Aorta (tissue), 5 donors: ENCODE measurements around the gene GAB2. TPM values are rescaled to one million over a fixed set of nuclear protein-coding genes. Genes with fewer than 3 reads are reported as not detected.

ENCODE experiments used
- ATAC-seq: fragments of 200-7000 bp; cut with Tn5 transposase; one replicate; pipeline ENCODE4 v1.9.1; 2022; ENCODE audit warnings: moderate library complexity; ENCODE audit not compliant: low FRiP score
- DNase-seq, 2 donors: peaks; one replicate each; pipeline ENCODE4 v3.0.0-alpha.2; 2020
- H3K27ac ChIP-seq, 2 donors: one replicate each; pipeline ENCODE4 v1.5.1; 2013; ENCODE audit warnings: low read length in 2 of 2, mild to moderate bottlenecking in 2 of 2, moderate library complexity in 2 of 2, control low read depth in 1 of 2, inconsistent platforms in 1 of 2, low read depth in 1 of 2
- H3K27me3 ChIP-seq, 2 donors: one replicate each; pipeline ENCODE4 v1.6.1; 2013; ENCODE audit warnings: control low read depth in 1 of 2, low read length in 1 of 2, mild to moderate bottlenecking in 1 of 2, moderate library complexity in 1 of 2; ENCODE audit not compliant: insufficient read depth in 2 of 2, control insufficient read depth in 1 of 2
- H3K36me3 ChIP-seq, 2 donors: one replicate each; pipeline ENCODE4 v1.6.1; 2013; ENCODE audit warnings: control low read depth in 1 of 2, low read length in 1 of 2, mild to moderate bottlenecking in 1 of 2; ENCODE audit not compliant: insufficient read depth in 2 of 2, control insufficient read depth in 1 of 2
- H3K4me1 ChIP-seq, 2 donors: one replicate each; pipeline ENCODE4 v1.6.1; 2013; ENCODE audit warnings: low read length in 2 of 2, control low read depth in 1 of 2, mild to moderate bottlenecking in 1 of 2, moderate library complexity in 1 of 2; ENCODE audit not compliant: insufficient read depth in 2 of 2, control insufficient read depth in 1 of 2
- H3K4me3 ChIP-seq, 2 donors: one replicate each; pipeline ENCODE4 v1.5.1; 2013; ENCODE audit warnings: low read length in 2 of 2, control low read depth in 1 of 2, mild to moderate bottlenecking in 1 of 2
- H3K9me3 ChIP-seq: one replicate; pipeline ENCODE4 v1.6.1; 2013; ENCODE audit warnings: mild to moderate bottlenecking, low read length; ENCODE audit not compliant: control insufficient read depth
- WGBS, 2 donors: extraction: QIAGEN DNeasy Blood & Tissue Kit; methylation state at CpG; one replicate each; pipeline ENCODE4 v1.1.7; 2013; 5-methylcytosine and 5-hydroxymethylcytosine counted together
- intact Hi-C, 2 donors: fragments of 100-400 bp; cut with DNase I; formaldehyde crosslinking; loops; one replicate each; pipeline versions ENCODE4 v1.14.2 to v1.15.0; 2022
- polyA plus RNA-seq, 2 donors: library from polyadenylated mRNA; stranded (reverse); fragments of 200-250 nt; gene quantifications; one replicate each; pipeline ENCODE4 v1.2.3, GENCODE V29; 2013
- total RNA-seq, 2 donors: library from RNA; stranded (reverse); fragmentation: NEBNext Ultra II Directional; extraction: Animal tissue kit (Norgen Biotek cat#: 25700); gene quantifications; one replicate each; pipeline ENCODE4 v1.2.1, GENCODE V29; 2021
- donor health status: healthy with polysubstance abuse.
- donor health status: Bipolar disorder and iron deficiency.
- donor health status: DM: no; HTN: no; CAD: no.
- donor health status: DM: no; HTN: no; CAD: no.
- donor health status: DM: yes; HTN: yes; CAD: no.

GAB2 gene
- total and polyA plus RNA-seq, 4 donors = 19.3 to 82.6 (median 55.2) TPM

GRCh38 chr11:78336877-78337553 is 80.6 kb downstream of the GAB2 start:
- H3K36me3 ChIP-seq = no peaks in the 10 kb centered on the region
- H3K27ac ChIP-seq = no peak overlapping the region
- H3K27me3 ChIP-seq = no peaks in the 10 kb centered on the region
- ATAC-seq (peak; percentile 26), DNase-seq (no peak)
- intact Hi-C loops = no loop called here
- no peak overlapping the region for H3K4me3 ChIP-seq
- H3K9me3 ChIP-seq = no peaks in the 10 kb centered on the region
- 48 to 53% methylated on average over 4 of the region's 4 CpGs for WGBS, 2 donors
- H3K4me1 ChIP-seq = peaks cover 2 to 19% of the 10 kb centered on the region in 2 donors

GRCh38 chr11:78334109-78334508 is 83.5 kb downstream of the GAB2 start:
- DNase-seq (no peak), ATAC-seq (no peak)
- Histone ChIP-seq H3K36me3 (no peaks in the 10 kb centered on the region), H3K4me1 (peaks cover 2 to 10% of the 10 kb centered on the region in 2 donors), H3K4me3 (no peak overlapping the region), H3K27me3 (no peaks in the 10 kb centered on the region), H3K27ac (no peak overlapping the region), H3K9me3 (no peaks in the 10 kb centered on the region)
- intact Hi-C loops = no loop called here

GRCh38 chr11:78332872-78333271 is 84.7 kb downstream of the GAB2 start:
- Histone ChIP-seq H3K27me3 (no peaks in the 10 kb centered on the region), H3K4me3 (no peak overlapping the region), H3K9me3 (no peaks in the 10 kb centered on the region), H3K36me3 (no peaks in the 10 kb centered on the region), H3K27ac (no peak overlapping the region), H3K4me1 (peaks cover under 1 to 2% of the 10 kb centered on the region in 2 donors)
- DNase-seq = no peak
- intact Hi-C loops = no loop called here
- no peak for ATAC-seq
- 59 to 70% methylated on average over 1 of the region's 1 CpG for WGBS, 2 donors

- WGBS, 2 donors = 69 to 70% methylated on average over 1 of the region's 1 CpG
- H3K27ac ChIP-seq = no peak overlapping the region
- H3K4me3 ChIP-seq = no peak overlapping the region
- no peaks in the 10 kb centered on the region for H3K36me3 ChIP-seq
- intact Hi-C loops = no loop called here
- ATAC-seq = no peak
- H3K9me3 ChIP-seq = no peaks in the 10 kb centered on the region
- no peak for DNase-seq
- H3K4me1 ChIP-seq = no peaks in the 10 kb centered on the region
- no peaks in the 10 kb centered on the region for H3K27me3 ChIP-seq
Measured at GRCh38 chr11:78332174-78332866, 85.3 kb downstream of the GAB2 start.

GRCh38 chr11:78331711-78332110 is 85.9 kb downstream of the GAB2 start:
- DNase-seq = no peak
- H3K4me3 ChIP-seq = no peak overlapping the region
- no peaks in the 10 kb centered on the region for H3K27me3 ChIP-seq
- no peak overlapping the region for H3K27ac ChIP-seq
- no peak for ATAC-seq
- no peaks in the 10 kb centered on the region for H3K9me3 ChIP-seq
- intact Hi-C loops = no loop called here
- 78 to 79% methylated on average over 3 of the region's 3 CpGs for WGBS, 2 donors
- no peaks in the 10 kb centered on the region for H3K36me3 ChIP-seq
- H3K4me1 ChIP-seq = no peaks in the 10 kb centered on the region

DNA sequence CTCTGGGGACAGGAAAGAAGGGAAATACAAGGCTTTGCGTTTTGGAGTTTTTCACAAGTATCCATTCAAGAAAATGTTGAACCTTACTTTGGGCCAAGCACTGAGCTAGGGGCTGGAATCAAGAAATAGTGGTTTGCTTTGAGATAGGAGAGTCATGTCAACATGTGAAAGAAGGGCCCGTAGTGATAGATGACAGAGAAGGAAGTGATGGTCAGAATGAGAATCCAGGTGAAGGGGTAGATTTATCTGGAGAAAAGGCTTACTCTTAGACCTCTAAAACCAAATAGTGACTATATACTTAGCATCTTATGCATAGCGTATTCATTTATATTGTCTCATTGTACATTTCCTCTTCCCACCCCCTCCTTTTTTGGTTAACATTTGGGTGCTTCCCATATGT is 87.3 kb downstream of the GAB2 start:
- no peak overlapping the region for H3K4me3 ChIP-seq
- no peaks in the 10 kb centered on the region for H3K4me1 ChIP-seq
- H3K36me3 ChIP-seq = no peaks in the 10 kb centered on the region
- no peaks in the 10 kb centered on the region for H3K27me3 ChIP-seq
- no peak overlapping the region for H3K27ac ChIP-seq
- no peak for DNase-seq
- ATAC-seq = no peak
- WGBS, 2 donors = 59 to 70% methylated on average over 3 of the region's 3 CpGs
- intact Hi-C loops = no loop called here
- H3K9me3 ChIP-seq = no peaks in the 10 kb centered on the region

DNA sequence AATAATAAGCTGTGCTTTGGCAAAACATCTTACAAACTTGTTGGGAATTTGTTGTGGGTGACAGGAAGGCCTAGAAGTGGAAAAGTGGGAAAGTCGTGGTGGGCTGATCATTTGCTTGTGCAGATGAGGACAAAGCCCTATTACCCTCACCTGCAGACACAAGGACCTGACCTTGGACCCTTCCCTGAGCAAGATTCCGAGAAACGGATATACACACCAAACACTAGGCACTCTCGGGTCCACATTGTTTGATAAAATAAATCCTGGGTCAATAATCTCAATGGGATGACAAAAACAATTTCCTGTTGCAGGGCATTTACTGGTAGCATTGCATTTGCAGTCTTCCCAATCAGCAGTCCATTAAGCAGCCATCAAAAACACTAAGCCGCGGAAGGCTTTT is 89.7 kb downstream of the GAB2 start:
- intact Hi-C loops = no loop called here
- ATAC-seq = no peak

GRCh38 chr11:78325274-78325781 is 92.3 kb downstream of the GAB2 start:
- H3K4me3 ChIP-seq = no peak overlapping the region
- no peaks in the 10 kb centered on the region for H3K9me3 ChIP-seq
- ATAC-seq (no peak), DNase-seq (no peak)
- no peaks in the 10 kb centered on the region for H3K4me1 ChIP-seq
- no peaks in the 10 kb centered on the region for H3K27me3 ChIP-seq
- H3K36me3 ChIP-seq = no peaks in the 10 kb centered on the region
- WGBS, 2 donors = 68 to 77% methylated on average over 4 of the region's 4 CpGs
- intact Hi-C loops = no loop called here
- no peak overlapping the region for H3K27ac ChIP-seq

More for the DNA sequence above, 89.7 kb downstream of the GAB2 start:
- no peak overlapping the region for H3K27ac ChIP-seq
- H3K9me3 ChIP-seq = no peaks in the 10 kb centered on the region
- no peaks in the 10 kb centered on the region for H3K27me3 ChIP-seq
- no peaks in the 10 kb centered on the region for H3K36me3 ChIP-seq
- no peaks in the 10 kb centered on the region for H3K4me1 ChIP-seq
- DNase-seq = no peak
- 89 to 90% methylated on average over 6 of the region's 6 CpGs for WGBS, 2 donors
- no peak overlapping the region for H3K4me3 ChIP-seq

DNA sequence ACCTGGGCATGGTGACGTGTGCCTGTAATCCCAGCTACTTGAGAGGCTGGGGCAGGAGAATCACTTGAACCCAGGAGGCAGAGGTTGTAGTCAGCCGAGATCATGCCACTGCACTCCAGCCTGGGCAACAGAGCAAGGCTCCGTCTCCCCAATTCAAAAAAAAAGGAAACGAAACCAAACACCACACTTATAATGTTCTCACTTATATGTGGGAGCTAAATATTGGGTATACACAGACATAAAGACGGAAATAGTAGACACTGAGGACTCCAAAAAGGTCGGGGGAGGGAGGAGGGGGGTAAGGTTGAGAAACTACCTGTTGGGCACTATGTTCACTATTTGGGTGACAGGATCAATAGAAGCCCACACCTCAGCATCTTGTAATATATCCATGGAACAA is 94.3 kb downstream of the GAB2 start:
- no peak for ATAC-seq
- H3K27me3 ChIP-seq = no peaks in the 10 kb centered on the region
- DNase-seq = no peak
- H3K36me3 ChIP-seq = no peaks in the 10 kb centered on the region
- intact Hi-C loops = no loop called here
- H3K4me1 ChIP-seq = peaks cover 0 to 2% of the 10 kb centered on the region in 2 donors
- no peak overlapping the region for H3K4me3 ChIP-seq
- no peak overlapping the region for H3K27ac ChIP-seq
- H3K9me3 ChIP-seq = no peaks in the 10 kb centered on the region
- 93 to 94% methylated on average over 6 of the region's 6 CpGs for WGBS, 2 donors
